NCI-H524 (cell line): ENCODE results near the gene CELF3.
"Not testable (repeated sequence)": the region's sequence is repeated elsewhere in the genome, so short reads cannot be mapped to it uniquely, and the experiment has no call there.

ENCODE experiments used
- DNase-seq, 2 experiments: peaks; one replicate each; lab custom pipeline; 2025; lab: John Stamatoyannopoulos, UW

The CELF3 gene

DNA sequence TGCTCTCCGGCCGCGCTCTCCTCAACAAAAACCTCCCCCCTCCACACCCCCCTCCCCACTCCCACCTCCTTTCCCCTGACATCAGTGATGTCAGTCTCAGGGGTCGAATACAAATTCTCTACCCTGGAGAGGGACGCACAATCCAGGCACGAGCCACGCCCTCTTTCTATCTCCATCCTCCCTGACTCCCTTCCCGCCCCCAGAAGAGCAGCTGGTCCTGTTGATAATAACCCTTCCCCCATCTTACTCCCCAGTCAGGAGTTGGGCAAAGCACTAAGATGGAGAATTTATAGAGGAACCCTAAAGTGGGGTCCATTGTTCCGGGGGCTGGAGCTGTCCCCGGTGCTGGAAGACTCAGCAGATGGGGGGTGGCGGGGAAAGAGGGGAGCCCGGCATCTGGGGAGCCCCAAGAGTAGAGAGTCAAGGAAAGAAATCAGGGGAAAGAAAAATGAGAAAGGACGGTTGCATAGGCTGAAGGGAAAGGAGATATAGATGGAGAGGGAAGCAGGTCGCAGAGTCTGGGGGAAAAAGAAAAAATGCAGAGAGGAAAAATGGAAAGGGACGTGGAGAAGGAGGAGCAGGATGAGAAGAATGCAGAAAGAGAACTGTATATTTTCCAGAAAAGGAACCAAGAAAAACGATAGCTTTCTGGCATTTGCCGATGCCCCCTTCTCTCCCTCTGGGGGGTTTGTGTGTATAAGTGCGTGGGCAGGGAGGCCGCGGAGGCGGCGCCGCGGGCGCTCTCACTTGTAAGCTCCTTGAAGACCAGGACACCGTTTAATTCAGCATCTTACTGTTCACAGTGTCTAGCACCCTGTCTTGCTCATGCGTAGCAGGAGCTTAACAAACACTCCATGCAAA lies at the start of gene CELF3:
Gene CELF3 (minus strand): TSS at position 33 of the 861 bp plus-strand sequence. CDS start 783 bp downstream, outside the sequence.
- peak; percentile 96 to 97 for DNase-seq

DNA sequence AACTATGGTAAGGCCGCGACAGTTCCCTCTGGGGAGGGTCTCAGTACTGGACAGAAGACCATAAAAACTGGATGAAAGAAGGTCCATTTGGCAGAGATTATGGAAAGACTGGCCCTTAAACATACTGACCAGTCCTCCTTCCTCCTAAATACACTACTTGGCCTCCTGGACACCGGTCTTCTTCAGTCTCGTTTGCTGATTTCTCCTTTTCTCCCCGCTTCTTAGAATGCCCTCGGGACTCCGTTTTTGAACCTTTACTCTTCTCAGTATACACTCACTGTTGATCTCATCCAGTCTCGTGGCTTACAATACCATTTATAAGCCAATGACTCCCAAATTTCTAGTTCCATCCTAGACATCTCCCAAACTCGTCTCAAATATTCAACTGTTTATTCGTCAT lies 47.4 kb upstream of the CELF3 start:
- DNase-seq: no peak

DNA sequence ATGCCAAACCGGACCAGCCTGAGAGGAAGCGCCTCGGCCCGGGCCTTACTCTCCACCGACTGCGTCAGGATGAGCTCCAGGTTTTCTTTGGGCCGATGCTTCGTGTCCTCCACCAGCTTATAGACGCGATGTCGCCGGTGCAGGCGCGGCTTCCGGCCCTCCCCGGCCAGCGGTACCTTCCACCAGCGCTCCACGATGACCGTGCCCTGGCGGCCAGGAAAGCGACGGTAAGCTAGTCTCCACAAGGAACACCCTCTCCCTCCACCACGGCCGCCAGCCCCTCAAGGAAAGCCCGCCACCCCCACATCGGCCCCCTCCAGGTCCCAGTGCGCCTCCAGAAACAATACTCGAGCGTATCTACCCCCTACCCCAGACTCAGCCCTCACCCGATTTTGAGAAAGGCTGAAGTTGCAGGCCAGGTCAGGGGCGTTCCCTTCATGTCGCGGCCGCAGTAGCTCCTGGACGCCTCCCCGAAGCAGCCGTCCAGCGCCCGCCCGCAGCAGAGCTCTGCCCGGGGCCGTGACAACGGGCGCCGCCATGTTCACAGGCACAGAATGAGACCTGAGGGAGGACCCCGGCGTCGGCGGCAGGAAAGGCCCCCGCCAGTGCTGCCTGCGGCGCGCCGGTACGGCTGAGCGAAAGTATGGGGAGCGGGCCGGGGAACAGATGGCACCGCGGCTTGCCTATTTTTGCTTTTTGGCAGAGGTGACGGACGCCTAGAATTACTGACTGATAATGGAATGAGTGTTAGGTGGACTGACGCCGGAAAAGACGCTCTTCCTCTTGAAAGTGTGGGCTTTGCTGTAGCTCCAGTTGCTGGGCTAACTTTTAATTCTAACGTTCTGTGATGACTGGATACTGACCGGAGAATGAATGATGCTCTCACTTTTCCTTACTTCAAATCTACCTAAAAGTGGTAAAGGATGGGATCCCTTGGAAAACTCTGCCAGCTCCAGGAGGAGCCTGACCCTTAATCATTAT lies 46.6 kb upstream of the CELF3 start, which contains the start of gene MRPL9:
Gene MRPL9 (minus strand): TSS at position 556 of the 981 bp plus-strand sequence. CDS start 17 bp downstream, at position 539.
- DNase-seq: peak; percentile 71 to 82

DNA sequence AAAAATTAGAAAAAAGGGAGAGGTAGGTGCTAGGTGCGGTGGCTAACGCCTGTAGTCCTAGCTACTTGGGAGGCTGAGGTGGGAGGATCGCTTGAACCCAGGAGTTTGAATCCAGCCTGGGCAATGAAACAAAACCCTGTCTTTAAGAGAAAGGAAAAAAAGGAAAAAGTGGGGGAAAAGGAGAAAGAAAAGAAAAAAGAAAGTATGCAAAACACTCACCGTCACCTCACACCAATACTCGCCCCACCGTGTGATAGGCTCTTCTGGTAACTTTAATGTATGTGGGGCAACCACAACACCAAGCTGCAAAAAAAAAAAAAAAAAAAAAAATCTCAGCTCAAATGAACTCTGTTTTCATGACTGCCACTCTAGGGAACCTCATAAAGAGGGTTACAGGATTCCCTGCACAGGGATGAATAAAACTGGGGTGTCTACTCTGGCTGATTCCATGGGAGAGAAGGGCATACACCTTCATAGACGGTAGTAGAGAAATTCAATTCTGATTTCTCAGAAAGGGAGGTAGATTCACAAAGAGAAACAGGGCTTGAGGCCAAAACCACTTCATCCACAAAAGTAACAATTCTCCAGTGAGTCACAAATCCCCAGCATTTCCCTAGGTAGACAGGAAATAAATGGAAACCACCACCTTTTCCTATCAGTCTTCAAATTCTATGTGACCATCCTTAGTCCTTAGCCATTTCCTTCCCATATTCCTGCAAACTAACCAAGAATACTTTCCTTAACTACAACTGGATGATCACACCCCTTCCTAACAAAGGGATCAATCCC lies 44.2 kb upstream of the CELF3 start:
- DNase-seq: no peak

DNA sequence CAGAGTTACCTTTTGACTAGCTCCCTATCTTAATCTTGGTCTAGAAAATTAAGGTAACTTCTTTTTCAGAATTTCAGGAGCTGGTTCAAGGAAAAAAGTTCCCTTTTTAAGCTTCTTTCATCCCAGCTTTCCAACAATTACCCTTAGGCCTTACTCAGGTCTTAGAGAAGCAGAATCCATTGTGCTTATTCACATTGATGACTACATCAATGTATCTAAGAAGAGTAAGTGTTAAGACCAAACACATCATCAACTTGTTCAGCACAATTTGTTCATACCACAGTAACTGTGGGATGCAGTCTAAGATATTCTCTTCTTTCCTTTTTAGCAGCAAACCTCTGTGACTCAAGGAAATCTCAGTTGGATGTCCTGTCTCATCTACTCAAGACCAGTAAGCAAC lies 42.6 kb upstream of the CELF3 start:
- DNase-seq: no peak

DNA sequence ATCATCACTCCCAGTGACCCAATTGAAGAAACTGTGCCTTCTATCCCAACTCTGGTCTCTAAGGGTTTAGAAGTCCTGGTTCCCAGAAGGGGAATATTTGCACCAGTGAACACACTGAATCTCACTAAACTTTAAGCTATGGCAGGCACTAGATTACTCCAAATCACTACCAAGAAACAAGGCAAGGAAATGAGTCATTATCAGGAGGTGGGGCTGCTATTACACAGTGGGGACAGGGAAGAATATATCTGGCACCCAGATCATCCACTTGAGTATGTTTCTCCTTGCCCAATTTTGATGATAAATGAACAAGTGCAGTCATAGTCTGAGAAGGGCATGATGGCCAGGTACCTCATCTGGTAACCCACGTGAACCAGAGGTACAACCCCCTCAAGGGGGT lies 39.7 kb upstream of the CELF3 start:
- DNase-seq: no peak

DNA sequence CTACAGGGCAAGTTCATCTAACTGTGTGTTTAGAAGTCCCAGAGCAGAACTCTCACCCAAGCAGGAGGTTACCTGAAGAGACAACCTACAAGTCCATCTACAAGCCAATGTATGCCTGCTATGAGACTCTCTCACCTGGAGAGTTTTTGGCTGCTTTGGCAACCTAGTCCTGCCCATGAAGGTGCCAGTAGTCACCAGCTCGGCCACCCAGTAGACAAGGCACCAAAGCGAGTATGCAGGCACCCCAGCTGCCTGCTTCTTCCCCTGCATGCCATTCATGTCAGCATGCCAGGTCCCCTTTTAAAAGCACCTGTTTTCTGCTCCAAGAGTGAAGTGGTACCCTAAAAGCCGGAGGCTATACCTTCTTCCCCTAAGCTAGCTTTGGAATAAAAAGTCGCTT lies 24.9 kb upstream of the CELF3 start:
- DNase-seq: no peak

DNA sequence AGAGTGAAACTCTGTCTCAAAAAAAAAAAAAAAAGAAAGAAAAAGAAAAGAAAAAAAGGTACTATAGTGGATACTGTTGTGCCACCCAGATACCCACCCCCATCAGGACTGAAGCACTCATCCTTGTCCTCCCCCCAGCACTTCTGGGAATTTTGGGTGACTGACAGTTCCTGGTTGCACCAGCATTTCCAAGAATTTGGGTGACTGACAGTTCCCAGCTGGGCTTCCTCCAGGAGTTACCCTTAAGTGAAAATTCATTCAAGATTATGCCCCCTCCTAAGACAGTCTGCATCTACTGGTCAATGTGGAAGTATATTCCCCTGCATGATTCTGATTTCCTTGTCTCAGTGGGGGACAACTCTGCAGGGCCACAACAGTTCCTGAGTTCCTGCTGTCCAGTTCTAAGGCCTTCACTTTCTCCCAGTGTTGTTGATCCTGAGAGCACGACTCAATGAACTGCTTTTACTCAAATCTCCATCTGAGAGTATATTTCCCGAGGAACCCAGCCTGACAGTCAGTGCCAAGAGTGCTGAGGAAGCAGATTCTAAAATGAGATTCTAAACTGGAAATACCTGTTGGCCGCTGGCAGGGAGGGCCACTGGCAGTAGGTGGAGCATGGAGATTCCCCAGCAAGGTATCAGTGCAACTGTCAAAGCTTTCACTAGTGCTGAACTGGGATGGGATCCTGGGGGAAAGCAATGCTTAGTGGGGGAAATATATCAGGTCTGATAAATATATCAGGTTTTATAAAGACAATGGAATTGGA lies 23.2 kb upstream of the CELF3 start:
- DNase-seq: no peak

DNA sequence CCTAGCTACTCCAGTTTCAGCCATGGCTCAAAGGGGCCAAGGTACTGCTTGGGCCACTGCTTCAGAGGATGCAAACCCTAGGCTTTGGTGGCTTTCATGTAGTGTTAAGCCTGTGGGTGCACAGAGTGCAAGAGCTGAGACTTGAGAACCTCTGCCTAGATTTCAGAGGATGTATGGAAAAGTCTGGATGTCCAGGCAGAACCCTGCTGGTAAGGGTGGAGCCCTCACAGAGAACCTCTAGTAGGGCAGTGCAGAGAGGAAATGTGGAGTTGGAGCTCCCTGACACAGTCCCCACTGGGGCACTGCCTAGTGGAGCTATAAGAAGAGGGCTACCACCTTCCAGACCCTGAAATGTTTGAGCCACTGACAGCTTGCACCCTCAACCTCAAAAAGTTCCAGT lies 20.9 kb upstream of the CELF3 start:
- no peak for DNase-seq

DNA sequence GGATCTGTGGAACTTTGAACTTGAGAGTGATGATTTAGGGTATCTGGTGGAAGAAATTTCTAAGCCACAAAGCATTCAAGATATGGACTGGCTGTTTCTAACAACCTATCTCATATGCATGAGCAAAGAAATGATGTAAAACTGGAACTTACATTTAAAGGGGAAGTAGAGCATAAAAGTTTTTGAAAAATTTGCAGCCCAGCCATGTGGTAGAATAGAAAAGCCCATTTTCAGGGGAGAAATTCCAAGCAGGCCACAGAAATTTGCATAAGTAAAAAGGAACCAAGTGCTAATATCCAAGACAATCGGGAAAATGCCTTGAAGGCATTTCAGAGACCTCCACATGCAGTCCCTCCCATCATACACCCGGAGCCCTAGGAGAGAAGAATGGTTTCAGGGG lies 20.4 kb upstream of the CELF3 start:
- no peak for DNase-seq

DNA sequence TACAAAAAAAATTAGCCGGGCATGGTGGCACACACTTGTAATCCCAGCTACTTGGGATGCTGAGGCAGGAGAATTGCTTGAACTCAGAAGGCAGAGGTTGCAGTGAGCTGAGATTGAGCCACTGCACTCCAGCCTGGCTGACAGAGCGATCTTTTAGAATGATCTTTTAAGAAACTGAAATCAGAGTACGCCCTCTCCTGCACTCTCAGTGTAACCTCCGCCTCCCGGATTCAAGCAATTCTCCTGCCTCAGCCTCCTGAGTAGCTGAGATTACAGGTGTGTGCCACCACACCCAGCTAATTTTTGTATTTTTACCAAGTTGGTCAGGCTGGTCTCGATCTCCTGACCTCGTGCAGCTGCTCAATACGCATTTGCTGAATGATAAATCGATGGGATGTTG lies 17.4 kb upstream of the CELF3 start:
- DNase-seq: not testable (repeated sequence)

DNA sequence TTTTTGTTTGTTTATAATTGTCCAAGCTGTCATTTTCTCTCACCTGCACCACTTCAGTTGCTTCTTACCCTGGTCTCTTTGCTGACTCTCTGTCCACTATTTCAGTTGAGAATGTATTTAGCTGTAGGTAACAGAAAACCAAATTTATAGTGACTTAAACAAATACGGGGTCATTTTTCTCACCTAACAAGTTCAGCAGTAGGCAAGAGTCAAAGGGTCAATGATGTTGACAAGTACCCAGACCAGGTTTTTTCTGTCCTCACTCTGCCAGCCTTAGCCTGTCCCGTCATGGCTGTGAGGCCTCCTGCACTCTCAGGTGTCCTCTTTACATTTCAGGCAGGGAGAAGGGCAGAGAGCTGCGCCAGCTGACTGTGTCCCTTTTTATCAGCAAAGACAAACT lies 16.5 kb upstream of the CELF3 start:
- DNase-seq: no peak

DNA sequence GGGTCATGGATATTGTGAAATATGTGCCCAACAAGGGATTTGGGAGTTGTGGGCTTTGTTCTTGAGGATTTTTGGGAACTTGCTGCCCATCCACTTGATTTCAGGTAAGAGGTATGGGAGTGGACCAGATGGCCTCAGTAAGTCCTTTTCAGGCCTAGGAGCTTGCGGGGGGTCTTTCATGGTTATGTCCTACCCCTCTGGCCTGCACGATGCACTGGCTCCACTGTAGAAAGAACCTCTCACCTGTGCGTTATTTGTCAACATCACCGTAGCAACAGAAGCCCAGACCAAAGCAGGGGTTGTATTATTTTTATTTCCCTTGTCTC lies 13.3 kb upstream of the CELF3 start:
- DNase-seq: no peak

DNA sequence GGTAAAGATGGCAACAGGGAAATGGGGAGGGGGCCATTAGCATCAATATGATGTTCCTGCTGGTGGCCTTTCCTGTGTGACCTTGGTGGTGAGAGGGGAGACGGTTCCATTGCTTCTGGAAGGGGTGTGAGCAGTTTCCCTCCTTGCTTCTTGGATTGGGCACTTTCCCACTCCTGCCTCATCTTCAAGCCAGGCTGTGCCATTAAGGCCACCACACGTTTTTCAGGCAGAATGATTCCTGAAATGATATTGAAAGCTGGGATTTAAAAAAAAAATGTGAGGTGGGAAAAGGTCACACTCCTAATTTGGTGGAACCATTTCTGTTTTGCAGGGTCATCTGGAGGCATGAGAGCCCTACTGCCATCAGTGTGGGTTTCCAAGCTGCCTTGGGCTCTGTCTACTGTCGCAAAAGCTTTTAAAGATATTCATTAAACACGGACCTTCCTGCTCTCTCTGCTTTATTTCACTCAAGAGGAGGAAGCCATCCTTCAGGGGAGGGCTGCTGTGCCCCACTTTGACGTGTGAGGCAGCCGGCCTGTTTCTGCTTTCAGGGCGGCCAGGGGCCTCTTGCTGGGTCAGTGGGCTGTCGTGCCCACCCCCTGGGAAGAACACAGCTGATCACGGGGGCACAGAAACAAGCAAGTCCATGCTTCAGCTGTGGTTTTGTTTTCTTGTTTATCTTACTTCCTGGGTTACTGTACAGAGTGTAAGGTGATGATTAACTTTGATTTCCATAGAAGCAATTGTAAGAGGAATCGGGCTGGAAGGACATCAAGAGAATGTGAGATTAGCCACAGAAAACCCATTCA lies 12.8 kb upstream of the CELF3 start:
- no peak for DNase-seq

DNA sequence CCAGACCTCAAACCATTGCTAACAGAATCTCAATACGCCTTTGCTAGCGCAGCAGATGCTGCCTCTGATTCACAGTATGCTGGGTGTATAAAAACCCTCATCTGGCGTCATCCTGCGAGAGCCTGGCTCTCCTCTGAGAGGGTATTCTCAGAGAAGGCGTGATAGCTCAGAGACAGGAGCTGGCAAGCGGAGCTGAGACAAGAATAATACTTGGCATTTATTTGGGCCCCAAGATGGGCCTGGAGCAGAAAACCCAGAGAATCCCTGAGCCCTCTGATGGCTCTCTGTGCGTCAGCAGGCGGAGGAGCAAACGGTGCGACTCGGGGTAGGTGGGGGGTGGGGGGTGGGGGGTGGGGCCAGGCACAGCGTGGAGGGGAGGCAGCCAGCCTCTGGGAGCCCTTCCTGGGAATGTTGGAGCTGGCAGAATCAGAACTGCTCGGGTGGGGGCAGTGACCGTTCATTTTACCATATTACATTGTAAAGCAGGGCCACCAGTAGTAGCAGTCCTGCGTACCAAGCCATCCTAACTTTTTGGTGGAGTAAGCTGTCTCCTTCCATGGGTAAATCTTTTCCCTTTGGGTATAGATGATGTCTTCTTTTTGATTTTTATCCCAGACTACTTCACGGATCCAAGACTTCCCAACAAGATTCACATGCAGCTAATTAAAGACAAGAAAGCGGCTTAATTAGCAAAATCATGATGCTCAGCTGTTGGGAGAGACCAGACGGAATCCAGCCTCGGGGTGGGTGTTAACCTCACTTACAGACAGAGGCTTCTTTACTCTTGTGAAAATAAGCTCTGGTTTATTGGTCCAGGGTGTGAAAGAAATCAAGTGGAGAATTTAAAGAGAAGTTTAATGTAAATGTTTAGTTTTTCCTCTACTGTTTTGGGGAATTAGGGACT lies 11.8 kb upstream of the CELF3 start:
- peak in 1 of 2 experiments; percentile 58 for DNase-seq

DNA sequence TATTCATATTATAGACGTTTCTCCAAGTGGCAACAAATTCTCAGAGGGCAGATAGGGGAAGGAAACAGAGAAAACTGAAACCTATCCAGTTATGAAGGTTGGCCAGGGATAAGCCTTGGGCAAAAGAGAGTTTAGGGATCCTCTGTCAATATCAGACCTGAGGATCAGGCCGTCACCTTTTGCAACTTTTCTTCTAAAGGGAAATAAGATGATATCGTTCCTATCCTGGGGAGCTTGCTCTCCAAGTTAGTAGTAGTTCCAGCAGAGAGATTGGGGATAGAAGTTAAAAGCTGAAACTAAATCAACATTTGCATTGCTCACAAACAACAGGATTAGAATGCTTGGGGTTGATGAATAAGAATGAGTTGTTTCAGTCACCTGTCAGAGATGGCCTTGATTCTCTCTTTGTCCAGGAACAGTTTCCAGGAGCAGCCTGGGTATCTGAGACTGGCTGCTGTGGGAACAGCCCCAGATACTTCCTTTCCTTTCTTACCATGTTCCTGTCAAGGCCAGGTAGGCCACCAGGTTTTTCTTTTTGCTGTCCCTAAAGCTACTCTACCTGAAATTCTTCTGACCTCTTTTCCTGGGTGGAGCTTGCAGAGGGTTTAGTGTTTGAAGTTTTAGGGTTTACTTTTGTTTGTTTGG lies 7.2 kb upstream of the CELF3 start:
- DNase-seq: no peak

DNA sequence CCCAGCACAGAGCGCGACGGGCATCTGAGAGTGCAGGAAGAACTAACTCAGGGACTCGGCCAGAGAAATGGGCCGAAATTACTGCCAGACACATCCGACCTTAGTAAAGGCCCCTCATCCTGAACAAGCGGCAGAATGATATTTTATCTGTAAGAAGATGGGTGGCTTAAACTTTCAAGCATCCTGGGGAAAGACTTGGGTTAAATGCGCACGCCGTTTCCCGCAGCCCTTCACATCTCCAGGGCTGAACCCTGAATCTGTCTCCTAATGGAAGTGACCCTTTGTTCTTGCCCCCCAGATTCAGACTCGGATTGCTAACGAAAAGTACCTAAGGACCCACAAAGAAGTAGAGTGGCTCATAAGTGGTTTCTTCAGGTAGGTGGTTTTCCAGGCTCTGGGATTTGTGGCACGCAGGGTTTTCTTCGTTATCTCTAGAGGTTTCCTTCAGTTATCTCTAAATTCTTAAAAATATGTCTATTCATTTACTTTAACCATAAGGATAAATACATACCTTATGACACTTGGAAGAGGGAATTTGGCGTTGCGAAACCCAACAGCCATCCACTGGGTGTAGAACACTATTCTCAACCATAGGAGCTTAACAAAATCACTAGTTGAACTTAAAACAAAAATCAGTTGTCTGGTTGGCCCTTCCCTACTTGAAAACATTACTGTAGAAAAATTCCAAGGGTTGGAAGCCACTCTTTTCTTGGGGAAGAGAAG lies 5.3 kb upstream of the CELF3 start:
- no peak for DNase-seq
